ENCODE data around the gene GNL2.
"Not testable (repeated sequence)": the region's sequence is repeated elsewhere in the genome, so short reads cannot be mapped to it uniquely, and the experiment has no call there.

DNA sequence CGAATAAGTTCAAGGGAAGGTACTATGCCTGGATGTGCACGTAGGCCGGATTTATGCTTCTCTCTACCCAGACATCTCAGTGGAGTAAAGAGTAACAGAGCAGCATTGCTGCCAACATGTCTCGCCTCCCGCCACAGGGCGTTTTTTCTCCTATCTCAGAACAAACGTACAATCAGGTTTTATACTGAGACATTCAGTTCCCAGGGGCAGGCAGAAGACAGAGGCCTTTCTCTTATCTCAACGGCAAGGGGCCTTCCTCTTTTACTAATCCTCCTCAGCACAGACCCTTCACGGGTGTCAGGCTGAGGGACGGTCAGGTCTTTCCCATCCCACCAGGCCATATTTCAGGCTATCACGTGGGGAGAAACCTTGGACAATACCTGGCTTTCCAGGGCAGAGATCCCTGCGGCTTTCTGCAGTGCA, 35.8 kb downstream of the GNL2 start:
- TF ChIP-seq, protein P1, sequence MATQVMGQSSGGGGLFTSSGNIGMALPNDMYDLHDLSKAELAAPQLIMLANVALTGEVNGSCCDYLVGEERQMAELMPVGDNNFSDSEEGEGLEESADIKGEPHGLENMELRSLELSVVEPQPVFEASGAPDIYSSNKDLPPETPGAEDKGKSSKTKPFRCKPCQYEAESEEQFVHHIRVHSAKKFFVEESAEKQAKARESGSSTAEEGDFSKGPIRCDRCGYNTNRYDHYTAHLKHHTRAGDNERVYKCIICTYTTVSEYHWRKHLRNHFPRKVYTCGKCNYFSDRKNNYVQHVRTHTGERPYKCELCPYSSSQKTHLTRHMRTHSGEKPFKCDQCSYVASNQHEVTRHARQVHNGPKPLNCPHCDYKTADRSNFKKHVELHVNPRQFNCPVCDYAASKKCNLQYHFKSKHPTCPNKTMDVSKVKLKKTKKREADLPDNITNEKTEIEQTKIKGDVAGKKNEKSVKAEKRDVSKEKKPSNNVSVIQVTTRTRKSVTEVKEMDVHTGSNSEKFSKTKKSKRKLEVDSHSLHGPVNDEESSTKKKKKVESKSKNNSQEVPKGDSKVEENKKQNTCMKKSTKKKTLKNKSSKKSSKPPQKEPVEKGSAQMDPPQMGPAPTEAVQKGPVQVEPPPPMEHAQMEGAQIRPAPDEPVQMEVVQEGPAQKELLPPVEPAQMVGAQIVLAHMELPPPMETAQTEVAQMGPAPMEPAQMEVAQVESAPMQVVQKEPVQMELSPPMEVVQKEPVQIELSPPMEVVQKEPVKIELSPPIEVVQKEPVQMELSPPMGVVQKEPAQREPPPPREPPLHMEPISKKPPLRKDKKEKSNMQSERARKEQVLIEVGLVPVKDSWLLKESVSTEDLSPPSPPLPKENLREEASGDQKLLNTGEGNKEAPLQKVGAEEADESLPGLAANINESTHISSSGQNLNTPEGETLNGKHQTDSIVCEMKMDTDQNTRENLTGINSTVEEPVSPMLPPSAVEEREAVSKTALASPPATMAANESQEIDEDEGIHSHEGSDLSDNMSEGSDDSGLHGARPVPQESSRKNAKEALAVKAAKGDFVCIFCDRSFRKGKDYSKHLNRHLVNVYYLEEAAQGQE (IDR thresholded peaks at IDR 0.05; ENCODE audit: insufficient replicate concordance, low read depth): not testable (repeated sequence)
- TF ChIP-seq, protein P2, sequence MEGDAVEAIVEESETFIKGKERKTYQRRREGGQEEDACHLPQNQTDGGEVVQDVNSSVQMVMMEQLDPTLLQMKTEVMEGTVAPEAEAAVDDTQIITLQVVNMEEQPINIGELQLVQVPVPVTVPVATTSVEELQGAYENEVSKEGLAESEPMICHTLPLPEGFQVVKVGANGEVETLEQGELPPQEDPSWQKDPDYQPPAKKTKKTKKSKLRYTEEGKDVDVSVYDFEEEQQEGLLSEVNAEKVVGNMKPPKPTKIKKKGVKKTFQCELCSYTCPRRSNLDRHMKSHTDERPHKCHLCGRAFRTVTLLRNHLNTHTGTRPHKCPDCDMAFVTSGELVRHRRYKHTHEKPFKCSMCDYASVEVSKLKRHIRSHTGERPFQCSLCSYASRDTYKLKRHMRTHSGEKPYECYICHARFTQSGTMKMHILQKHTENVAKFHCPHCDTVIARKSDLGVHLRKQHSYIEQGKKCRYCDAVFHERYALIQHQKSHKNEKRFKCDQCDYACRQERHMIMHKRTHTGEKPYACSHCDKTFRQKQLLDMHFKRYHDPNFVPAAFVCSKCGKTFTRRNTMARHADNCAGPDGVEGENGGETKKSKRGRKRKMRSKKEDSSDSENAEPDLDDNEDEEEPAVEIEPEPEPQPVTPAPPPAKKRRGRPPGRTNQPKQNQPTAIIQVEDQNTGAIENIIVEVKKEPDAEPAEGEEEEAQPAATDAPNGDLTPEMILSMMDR (IDR thresholded peaks at IDR 0.05; ENCODE audit: insufficient read depth, low read length): not testable (repeated sequence)
- not testable (repeated sequence) for TF ChIP-seq POLR2AphosphoS5, GABPA (IDR thresholded peaks at IDR 0.05; ENCODE audit: low read depth)
